ENCODE measurements around the gene TSEN2.

Gene TSEN2

GRCh38 chr3:12508291-12508700 is 24.0 kb downstream of the TSEN2 start:
- H3K79me2 ChIP-seq (ENCODE audit: insufficient read depth, low read length): no peaks in the 10 kb centered on the region
- H3F3A ChIP-seq (ENCODE audit: insufficient read depth): no peaks in the 10 kb centered on the region
- no peak overlapping the region for H2AFZ ChIP-seq (ENCODE audit: low read depth, low read length, severe bottlenecking)
- H3K9me2 ChIP-seq (replicated peaks; ENCODE audit: insufficient read depth, low read length): no peaks in the 10 kb centered on the region
- H3K4me3 ChIP-seq (ENCODE audit: insufficient read depth, low read length, poor library complexity, severe bottlenecking): no peak overlapping the region
- no peaks in the 10 kb centered on the region for H3K27me3 ChIP-seq (ENCODE audit: low read length)
- no peak overlapping the region for H3K27ac ChIP-seq (ENCODE audit: low read depth, low read length)
- no peak for TF ChIP-seq CTCF (IDR thresholded peaks at IDR 0.05; ENCODE audit: insufficient read depth, low read length, poor library complexity, severe bottlenecking)
- no peak for TF ChIP-seq EZH2phosphoT487 (conservative IDR thresholded peaks at IDR 0.05; ENCODE audit: low read length)
- no peaks in the 10 kb centered on the region for H3K36me3 ChIP-seq (ENCODE audit: low read length)
- H3K9me3 ChIP-seq (ENCODE audit: insufficient read depth, low read length): no peaks in the 10 kb centered on the region
- no peak overlapping the region for H3K9ac ChIP-seq (ENCODE audit: low read length)
- no peaks in the 10 kb centered on the region for H4K20me1 ChIP-seq (ENCODE audit: low read depth, low read length)
- H3K4me2 ChIP-seq (ENCODE audit: low read depth, low read length, poor library complexity, severe bottlenecking): no peak overlapping the region

DNA sequence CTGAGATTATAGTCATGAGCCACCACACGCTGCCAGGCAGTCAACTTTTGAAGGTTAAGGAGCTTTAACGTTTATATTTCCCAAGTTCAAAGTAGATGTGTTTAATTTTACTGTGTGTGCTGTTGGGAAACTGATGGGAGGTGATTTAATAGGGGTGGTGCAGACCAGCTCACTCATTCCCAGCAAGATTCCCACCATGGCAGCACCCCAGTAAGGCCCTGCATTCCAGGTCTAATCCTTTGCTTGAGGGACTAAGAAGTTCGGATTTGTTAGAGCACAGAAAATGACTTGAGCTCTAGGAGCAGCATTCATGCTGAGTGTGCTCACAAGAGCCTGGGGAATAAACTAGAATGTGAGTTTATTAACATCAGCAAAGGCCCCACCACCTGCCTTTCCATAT is 25.2 kb downstream of the TSEN2 start:
- Histone ChIP-seq H3K79me2 (ENCODE audit: insufficient read depth, low read length) (no peaks in the 10 kb centered on the region), H3K27me3 (ENCODE audit: low read length) (no peaks in the 10 kb centered on the region), H4K20me1 (ENCODE audit: low read depth, low read length) (no peaks in the 10 kb centered on the region), H3K36me3 (ENCODE audit: low read length) (no peaks in the 10 kb centered on the region), H3K4me3 (ENCODE audit: insufficient read depth, low read length, poor library complexity, severe bottlenecking) (no peak overlapping the region), H2AFZ (ENCODE audit: low read depth, low read length, severe bottlenecking) (no peak overlapping the region), H3K27ac (ENCODE audit: low read depth, low read length) (no peak overlapping the region), H3F3A (ENCODE audit: insufficient read depth) (no peaks in the 10 kb centered on the region), H3K9me2 (replicated peaks; ENCODE audit: insufficient read depth, low read length) (no peaks in the 10 kb centered on the region), H3K9ac (ENCODE audit: low read length) (no peak overlapping the region), H3K9me3 (ENCODE audit: insufficient read depth, low read length) (no peaks in the 10 kb centered on the region), H3K4me2 (ENCODE audit: low read depth, low read length, poor library complexity, severe bottlenecking) (no peak overlapping the region)
- TF ChIP-seq CTCF (IDR thresholded peaks at IDR 0.05; ENCODE audit: insufficient read depth, low read length, poor library complexity, severe bottlenecking) (no peak), EZH2phosphoT487 (conservative IDR thresholded peaks at IDR 0.05; ENCODE audit: low read length) (no peak)

DNA sequence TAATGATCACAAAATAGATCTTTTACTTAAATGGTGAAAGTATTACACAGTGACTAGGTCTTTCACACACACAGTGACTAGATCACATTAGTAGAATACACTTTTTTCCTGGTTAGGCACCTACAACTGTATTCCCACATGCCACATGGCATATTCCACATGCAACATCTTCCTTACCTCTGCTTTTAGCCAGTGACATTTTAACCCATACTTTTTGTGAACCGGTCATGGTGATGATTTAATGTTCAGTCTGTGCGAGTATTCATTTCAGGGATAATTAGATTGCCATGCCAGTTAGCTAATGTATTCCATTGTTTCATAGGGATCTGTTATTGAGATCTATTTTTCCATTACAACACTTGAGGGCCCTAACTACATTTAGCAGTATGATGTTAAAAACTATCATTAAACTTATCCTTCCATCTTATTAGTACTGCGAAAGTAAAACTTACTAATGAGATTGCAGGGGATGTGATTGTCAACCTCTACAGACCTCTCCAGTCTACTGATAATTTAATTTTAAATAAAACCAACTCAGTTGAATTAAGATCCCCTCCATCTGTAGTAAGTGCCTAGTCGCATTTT is 28.3 kb downstream of the TSEN2 start:
- no peaks in the 10 kb centered on the region for H4K20me1 ChIP-seq (ENCODE audit: low read depth, low read length)
- no peaks in the 10 kb centered on the region for H3K27me3 ChIP-seq (ENCODE audit: low read length)
- no peaks in the 10 kb centered on the region for H3K9me3 ChIP-seq (ENCODE audit: insufficient read depth, low read length)
- H3K79me2 ChIP-seq (ENCODE audit: insufficient read depth, low read length): no peaks in the 10 kb centered on the region
- no peaks in the 10 kb centered on the region for H3K36me3 ChIP-seq (ENCODE audit: low read length)
- no peaks in the 10 kb centered on the region for H3F3A ChIP-seq (ENCODE audit: insufficient read depth)
- no peak overlapping the region for H3K9ac ChIP-seq (ENCODE audit: low read length)
- H3K4me2 ChIP-seq (ENCODE audit: low read depth, low read length, poor library complexity, severe bottlenecking): no peak overlapping the region
- no peak overlapping the region for H2AFZ ChIP-seq (ENCODE audit: low read depth, low read length, severe bottlenecking)
- H3K4me3 ChIP-seq (ENCODE audit: insufficient read depth, low read length, poor library complexity, severe bottlenecking): no peak overlapping the region
- no peak for TF ChIP-seq CTCF (IDR thresholded peaks at IDR 0.05; ENCODE audit: insufficient read depth, low read length, poor library complexity, severe bottlenecking)
- TF ChIP-seq EZH2phosphoT487 (conservative IDR thresholded peaks at IDR 0.05; ENCODE audit: low read length): no peak
- no peak overlapping the region for H3K27ac ChIP-seq (ENCODE audit: low read depth, low read length)
- no peaks in the 10 kb centered on the region for H3K9me2 ChIP-seq (replicated peaks; ENCODE audit: insufficient read depth, low read length)
